HG02763 (cell line): ENCODE measurements around the gene STAB2.

Experiments
- ATAC-seq: cut with Tn5 transposase; IDR thresholded peaks from one replicate; pipeline ENCODE4 v1.9.1; 2021; ENCODE audit warnings: mild to moderate bottlenecking, moderate library complexity; ENCODE audit not compliant: unreplicated experiment

STAB2 gene

GRCh38 chr12:103690426-103690825 is 103.4 kb downstream of the STAB2 start:
- no peak for ATAC-seq

GRCh38 chr12:103691063-103691462 is 104.0 kb downstream of the STAB2 start:
- ATAC-seq: no peak

DNA sequence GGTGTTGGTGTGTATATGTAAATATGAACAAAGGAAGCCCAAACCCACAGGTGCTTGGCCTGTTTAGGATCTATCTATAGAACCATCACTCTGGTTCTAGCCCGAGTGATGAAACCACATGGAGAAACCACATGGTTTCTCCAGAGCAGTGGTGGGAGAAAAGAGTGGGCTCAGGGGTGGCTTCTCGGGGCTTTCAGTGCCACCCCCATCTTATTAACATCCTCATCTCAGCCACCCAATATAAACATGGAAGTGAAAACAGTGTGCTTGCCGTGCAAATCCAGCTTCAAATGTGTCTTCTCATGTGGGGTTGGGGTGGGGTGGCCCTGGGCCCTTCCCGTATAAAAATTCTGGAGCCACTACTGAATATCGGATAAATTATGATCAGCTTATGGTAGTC is 109.0 kb downstream of the STAB2 start:
- ATAC-seq: no peak

GRCh38 chr12:103697971-103698751 is 111.1 kb downstream of the STAB2 start:
- ATAC-seq: no peak

GRCh38 chr12:103698752-103699560 is 111.9 kb downstream of the STAB2 start:
- no peak for ATAC-seq

DNA sequence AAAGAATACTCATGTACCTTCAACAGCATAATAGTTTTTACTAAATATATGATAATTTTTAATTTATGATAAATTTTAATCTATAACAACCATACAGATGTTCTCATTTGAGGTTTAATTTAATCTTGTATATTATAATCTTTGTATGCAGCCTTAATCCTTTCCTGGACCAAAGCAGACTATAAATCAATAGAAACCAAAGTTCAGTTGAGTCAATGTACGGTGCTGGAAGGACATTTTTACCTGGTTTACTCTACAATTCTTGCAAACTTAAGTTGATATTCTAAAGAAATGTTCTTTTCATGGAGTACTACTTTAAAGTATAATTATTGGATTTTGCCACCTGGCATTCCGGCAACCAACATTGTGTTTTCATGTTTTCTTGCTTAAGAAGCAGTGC is 118.0 kb downstream of the STAB2 start:
- ATAC-seq: no peak

- no peak for ATAC-seq
Observed at GRCh38 chr12:103705927-103706326, 118.9 kb downstream of the STAB2 start.

DNA sequence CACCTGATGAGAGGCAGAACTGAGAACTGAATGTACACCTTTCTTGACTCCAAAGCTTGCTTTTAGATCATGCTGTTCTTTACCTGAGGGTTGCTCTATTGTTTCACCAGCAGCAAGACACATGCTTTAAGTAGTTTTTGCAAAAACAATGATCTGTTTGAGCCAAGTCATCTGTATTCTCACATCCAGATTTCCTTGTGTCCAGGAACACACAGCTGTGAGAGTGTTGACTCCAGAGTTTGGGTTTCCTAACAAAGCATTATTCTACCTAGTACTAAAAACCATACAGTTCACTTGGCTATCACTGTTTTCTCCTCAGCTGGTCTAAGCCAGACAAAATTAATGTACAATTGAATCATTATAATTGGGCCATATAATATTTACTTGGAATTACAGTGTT is 120.4 kb downstream of the STAB2 start:
- ATAC-seq: no peak

DNA sequence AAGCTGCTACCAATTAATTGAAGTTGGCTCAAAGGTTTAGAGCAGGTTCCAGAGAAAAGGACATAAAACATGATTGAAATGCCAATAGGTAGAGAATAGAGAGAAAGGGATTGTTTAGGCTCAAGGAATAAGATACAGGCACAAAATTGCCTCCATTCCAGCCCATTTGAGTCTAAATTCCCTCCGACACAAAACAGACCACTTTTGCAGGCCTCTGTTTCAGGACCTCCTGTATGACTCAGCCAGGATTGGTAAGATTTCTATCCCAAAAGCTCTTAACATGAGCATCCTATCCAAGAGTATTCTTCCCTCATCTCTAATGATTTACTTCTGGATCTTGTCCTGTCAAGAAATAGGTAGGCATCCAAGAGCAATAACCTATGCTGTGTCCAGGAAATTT is 123.5 kb downstream of the STAB2 start:
- no peak for ATAC-seq

DNA sequence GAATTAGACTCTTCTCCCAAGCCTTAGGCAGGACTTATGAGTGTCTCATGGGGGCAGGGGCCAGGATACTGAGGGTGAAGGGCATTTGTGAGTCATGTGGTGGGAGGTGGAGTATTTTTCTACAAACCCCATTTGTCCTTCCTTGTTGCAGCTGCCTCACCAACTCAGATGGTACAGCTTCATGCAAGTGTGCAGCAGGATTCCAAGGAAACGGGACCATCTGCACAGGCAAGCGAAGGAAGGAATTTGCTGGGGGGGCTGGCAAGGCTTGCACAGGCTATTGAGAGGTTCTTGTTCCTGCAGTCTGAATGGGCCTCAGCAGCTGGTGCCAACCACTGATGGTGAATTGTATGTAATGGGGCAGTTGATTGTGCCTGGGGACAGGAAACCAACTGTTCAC is 125.1 kb downstream of the STAB2 start:
- ATAC-seq: no peak

GRCh38 chr12:103715494-103715893 is 128.4 kb downstream of the STAB2 start:
- ATAC-seq: no peak

DNA sequence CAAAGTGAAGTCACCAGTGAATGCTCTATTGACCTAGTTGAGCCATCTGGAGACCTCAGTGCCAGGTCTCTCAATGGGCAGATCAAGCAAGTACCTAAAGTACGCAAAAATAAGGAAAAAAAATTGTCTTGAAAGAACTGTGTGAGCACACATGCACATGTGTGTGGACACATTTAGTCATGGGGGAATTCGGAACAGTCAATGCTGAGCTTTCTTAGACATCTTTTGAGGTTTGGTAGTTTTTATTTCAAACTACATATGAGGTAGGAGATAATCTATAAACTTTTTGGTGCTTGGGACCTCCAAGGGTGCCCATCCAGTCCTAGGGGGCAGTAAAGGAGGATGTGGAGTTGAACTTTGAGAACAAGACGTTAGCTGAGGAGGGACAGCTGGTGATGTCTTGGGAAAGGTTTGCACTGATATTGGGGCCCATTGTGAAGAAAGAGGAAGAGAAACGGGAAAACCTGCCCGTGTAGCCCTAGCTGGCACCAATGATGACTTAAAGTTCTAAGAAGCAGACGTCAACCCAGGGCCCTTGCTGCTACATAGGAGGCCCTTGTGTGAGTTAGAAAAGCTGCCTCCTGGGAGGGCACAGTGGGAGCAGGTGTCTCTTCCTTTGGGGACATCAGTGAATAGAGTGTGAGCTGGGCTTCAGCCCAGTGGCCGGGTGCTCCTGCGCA is 129.6 kb downstream of the STAB2 start:
- ATAC-seq: no peak

DNA sequence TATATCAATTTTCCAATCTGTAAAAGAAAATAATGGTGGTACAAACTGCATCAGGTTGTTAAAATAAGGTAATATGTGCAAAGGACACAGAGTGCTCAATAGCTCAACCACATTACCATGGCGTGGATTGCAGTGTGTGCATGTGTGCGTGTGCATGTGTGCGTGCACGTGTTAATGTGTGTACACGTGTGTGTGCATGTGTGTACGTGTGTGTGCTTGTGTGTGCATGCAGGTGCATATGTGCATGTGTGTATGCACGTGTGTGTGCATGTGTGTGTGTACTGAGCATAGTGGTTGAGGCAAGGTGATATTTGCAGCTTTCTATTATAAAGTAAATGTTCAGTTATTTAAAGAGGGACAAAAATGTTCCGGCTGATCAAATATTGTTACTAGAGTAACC is 138.3 kb downstream of the STAB2 start:
- ATAC-seq: no peak

DNA sequence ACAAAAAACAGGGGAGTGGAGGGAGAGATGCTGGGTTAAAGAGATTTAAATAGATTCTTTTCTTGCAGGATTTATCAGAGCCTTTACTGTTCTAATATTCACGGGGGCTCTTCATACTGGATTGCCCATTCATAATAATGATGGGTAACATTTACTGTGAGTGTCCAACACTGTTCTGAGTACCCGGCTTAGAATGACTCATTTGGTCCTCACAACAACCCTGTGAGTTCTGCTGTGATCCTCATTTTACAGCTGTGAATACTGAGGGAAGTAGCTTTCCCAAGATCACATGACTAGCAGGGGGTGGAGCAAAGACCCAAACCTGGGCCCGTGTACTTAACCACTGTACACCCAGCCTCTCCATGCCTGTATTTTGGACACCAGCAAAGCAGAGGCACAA is 140.6 kb downstream of the STAB2 start:
- ATAC-seq: no peak

GRCh38 chr12:103728323-103728722 is 141.2 kb downstream of the STAB2 start:
- ATAC-seq: no peak

GRCh38 chr12:103729499-103729898 is 142.4 kb downstream of the STAB2 start:
- no peak for ATAC-seq

GRCh38 chr12:103731539-103731938 is 144.5 kb downstream of the STAB2 start:
- ATAC-seq: no peak

- ATAC-seq: no peak
Observed at GRCh38 chr12:103734863-103735262, 147.8 kb downstream of the STAB2 start.

DNA sequence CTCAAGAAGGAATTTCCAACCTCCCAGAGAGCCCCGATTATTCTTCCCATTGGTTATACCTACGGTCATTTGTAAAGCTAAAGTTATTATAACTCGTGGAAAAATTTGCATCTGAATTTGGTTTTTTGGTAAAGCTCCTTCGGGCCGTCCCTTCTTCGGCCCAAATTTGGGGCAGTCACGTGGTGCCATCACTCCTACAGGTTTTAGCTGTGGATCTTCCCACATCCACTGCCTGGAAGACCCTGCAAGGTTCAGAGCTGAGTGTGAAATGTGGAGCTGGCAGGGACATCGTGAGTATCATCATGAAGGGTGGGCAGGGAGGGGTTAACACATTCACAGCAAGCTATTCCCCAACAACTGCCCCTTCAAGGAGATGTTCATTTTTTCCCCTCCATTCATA is 148.2 kb downstream of the STAB2 start:
- no peak for ATAC-seq

DNA sequence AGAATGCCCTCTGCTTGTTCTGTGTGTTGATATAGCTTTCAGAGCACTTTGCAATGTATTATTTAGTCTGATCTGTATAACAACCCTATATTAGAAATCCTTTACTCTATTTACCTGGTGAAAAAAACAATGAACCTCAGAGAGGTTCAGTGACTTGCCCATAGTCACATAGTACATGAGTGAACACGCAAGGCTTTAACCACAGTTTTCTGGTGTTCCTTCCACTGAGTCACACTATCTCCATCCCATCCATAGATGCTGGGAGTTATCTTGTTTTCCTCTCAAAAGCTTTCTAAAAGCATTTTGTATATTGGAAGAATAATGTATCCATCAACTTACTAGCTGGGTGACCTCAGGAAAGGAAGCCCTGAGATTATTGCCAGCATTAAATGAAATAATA is 149.5 kb downstream of the STAB2 start:
- ATAC-seq: no peak

DNA sequence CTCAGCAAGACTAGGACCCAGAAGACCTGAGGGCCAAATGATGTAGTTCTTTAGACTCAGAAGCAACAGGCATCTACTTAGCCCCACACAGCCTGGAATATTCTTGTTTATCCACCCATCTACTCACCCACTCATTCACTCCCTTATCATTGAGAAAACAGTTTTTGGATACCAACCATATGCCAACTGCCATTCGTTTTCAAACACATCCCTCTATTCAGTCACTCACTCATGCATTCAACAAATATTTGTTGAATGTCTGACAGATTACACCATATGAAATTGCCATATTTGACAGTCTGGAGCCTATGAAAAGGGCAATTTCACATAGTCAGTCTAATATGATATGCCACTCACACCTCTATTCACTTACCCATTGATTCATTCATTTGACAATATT is 150.8 kb downstream of the STAB2 start:
- no peak for ATAC-seq
